Transverse colon (tissue), 4 donors: Measurements from ENCODE around the gene DHRS12.

Source experiments
- POLR2A ChIP-seq: fragments of 450-650 bp; IDR thresholded peaks from one replicate; pipeline ENCODE4 v1.6.1; 2016; ENCODE audit warnings: antibody characterized with exemption, mild to moderate bottlenecking, moderate library complexity
- POLR2AphosphoS5 ChIP-seq, 3 donors: sonication (generic); formaldehyde crosslinking; IDR thresholded peaks; one replicate each; pipeline ENCODE4 v1.6.1; 2016; ENCODE audit warnings: antibody characterized with exemption in 3 of 3
- TF ChIP-seq, protein P1 (sequence below), 5 experiments: fragments of 200-600 bp in 3 of 5; fragments of 450-650 bp in 2 of 5; sonication (generic) in 3 of 5; IDR thresholded peaks; 1 replicate in 2 of 5; 2 replicates in 3 of 5; pipeline ENCODE4 v1.5.1; 2016 to 2017; ENCODE audit warnings: antibody characterized with exemption in 5 of 5, inconsistent platforms in 3 of 5, mild to moderate bottlenecking in 2 of 5, moderate library complexity in 1 of 5

DNA sequence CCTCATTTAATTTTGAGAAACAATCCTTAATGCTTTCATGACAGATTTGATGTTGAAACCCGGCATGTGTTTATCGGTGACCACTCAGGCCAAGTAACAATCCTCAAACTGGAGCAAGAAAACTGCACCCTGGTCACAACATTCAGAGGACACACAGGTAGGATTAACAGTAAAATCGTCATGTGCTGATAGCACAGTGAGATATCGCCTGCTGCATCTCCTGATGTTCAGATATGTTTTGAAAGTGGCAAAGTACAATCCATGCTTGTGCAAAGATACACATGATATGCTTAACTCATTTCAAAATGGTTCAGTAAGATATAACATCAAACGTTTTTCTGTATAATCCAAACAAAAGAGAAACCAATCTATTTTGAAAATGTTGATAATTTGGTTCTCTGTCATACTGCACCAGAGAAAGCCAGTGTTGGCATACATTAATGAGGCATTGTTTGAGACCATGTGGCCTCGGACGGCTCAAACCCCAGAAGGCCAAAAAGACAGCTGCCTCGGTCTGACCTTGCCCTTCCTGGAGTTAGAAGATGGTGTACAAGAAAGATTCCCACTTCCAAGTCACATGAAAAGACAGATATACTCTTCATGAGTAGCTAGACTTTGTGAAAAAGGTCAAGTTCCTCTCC, 76.2 kb downstream of the DHRS12 start:
- TF ChIP-seq, protein P1, sequence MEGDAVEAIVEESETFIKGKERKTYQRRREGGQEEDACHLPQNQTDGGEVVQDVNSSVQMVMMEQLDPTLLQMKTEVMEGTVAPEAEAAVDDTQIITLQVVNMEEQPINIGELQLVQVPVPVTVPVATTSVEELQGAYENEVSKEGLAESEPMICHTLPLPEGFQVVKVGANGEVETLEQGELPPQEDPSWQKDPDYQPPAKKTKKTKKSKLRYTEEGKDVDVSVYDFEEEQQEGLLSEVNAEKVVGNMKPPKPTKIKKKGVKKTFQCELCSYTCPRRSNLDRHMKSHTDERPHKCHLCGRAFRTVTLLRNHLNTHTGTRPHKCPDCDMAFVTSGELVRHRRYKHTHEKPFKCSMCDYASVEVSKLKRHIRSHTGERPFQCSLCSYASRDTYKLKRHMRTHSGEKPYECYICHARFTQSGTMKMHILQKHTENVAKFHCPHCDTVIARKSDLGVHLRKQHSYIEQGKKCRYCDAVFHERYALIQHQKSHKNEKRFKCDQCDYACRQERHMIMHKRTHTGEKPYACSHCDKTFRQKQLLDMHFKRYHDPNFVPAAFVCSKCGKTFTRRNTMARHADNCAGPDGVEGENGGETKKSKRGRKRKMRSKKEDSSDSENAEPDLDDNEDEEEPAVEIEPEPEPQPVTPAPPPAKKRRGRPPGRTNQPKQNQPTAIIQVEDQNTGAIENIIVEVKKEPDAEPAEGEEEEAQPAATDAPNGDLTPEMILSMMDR (IDR thresholded peaks at IDR 0.05): no peak
- TF ChIP-seq POLR2A (no peak), POLR2AphosphoS5 (IDR thresholded peaks at IDR 0.05) (no peak)
